Nephron progenitor cell (in vitro differentiated cells): Measurements from ENCODE around the gene ALDH1B1.

Experiments
- DNase-seq: peaks from one replicate; pipeline ENCODE4 v3.0.0; 2021
- H3K27ac Mint-ChIP-seq: 2 replicates; pipeline ENCODE4 v1.8.0; 2021; ENCODE audit warnings: mild to moderate bottlenecking, moderate library complexity, mixed read lengths
- H3K27me3 Mint-ChIP-seq: 2 replicates; pipeline ENCODE4 v1.8.0; 2021; ENCODE audit warnings: mild to moderate bottlenecking, low read depth, mixed read lengths; ENCODE audit not compliant: poor library complexity
- H3K36me3 Mint-ChIP-seq: 2 replicates; pipeline ENCODE4 v1.8.0; 2021; ENCODE audit warnings: low read depth, mixed read lengths
- H3K4me1 Mint-ChIP-seq: 2 replicates; pipeline ENCODE4 v1.8.0; 2021; ENCODE audit warnings: mixed read lengths
- H3K4me3 Mint-ChIP-seq: 2 replicates; pipeline ENCODE4 v1.8.0; 2021; ENCODE audit warnings: mild to moderate bottlenecking, moderate library complexity, mixed read lengths
- H3K9me3 Mint-ChIP-seq: 2 replicates; pipeline ENCODE4 v1.8.0; 2021; ENCODE audit warnings: mild to moderate bottlenecking, moderate library complexity, mixed read lengths
- TF ChIP-seq, protein P1 (sequence below): fragments of 200-600 bp; sonication (generic); IDR thresholded peaks from 2 replicates; pipeline ENCODE4 v1.5.0; 2021; ENCODE audit warnings: antibody characterized with exemption

Gene ALDH1B1

DNA sequence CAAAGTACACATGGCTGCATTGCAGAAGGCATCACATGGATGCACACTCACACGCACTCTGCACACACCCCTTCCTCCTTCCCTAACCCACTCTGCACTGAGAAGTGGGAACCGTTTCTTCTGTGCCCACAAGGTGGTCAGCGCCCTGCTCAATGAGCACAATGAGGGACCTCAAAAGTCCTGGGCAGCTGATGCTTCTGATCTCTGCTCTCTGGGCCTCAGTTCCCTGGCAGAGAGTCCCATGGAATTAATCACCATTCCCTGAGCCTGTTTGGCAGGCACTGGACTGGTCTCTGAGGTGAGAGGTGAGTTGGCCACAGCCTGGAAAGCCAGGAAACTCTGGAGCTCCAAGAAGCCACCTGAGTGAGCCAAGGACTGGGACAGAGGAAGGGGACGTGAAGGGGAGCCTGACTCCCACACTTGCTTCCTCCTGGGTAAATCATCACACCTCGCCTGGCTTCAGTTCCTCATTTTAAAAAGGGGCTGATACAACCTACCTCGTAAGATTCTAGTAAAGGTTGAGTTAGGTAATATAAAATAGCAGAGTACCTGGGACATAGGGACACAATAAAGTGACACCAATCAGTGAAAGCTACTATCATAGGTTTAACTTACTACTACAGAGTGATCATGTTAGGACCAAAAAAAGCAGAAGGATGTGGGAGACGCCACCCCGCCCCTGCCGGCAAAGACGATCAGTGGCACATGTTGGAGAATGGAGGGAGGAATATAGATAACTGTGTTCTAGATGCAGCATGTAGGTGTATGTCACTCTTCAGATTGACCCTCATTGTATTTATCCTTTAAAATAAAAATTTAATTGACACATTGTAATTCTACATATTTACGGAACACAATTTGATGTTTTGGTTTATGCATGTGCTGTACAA is 52.9 kb downstream of the ALDH1B1 start:
- H3K9me3 Mint-ChIP-seq: peaks cover 7% of the 10 kb centered on the region
- peaks cover 15% of the 10 kb centered on the region for H3K27me3 Mint-ChIP-seq
- H3K4me3 Mint-ChIP-seq: no peak overlapping the region
- no peak for DNase-seq
- no peak overlapping the region for H3K27ac Mint-ChIP-seq
- TF ChIP-seq, protein P1, sequence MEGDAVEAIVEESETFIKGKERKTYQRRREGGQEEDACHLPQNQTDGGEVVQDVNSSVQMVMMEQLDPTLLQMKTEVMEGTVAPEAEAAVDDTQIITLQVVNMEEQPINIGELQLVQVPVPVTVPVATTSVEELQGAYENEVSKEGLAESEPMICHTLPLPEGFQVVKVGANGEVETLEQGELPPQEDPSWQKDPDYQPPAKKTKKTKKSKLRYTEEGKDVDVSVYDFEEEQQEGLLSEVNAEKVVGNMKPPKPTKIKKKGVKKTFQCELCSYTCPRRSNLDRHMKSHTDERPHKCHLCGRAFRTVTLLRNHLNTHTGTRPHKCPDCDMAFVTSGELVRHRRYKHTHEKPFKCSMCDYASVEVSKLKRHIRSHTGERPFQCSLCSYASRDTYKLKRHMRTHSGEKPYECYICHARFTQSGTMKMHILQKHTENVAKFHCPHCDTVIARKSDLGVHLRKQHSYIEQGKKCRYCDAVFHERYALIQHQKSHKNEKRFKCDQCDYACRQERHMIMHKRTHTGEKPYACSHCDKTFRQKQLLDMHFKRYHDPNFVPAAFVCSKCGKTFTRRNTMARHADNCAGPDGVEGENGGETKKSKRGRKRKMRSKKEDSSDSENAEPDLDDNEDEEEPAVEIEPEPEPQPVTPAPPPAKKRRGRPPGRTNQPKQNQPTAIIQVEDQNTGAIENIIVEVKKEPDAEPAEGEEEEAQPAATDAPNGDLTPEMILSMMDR: no peak
- H3K36me3 Mint-ChIP-seq: no peaks in the 10 kb centered on the region
- peaks cover 14% of the 10 kb centered on the region for H3K4me1 Mint-ChIP-seq

DNA sequence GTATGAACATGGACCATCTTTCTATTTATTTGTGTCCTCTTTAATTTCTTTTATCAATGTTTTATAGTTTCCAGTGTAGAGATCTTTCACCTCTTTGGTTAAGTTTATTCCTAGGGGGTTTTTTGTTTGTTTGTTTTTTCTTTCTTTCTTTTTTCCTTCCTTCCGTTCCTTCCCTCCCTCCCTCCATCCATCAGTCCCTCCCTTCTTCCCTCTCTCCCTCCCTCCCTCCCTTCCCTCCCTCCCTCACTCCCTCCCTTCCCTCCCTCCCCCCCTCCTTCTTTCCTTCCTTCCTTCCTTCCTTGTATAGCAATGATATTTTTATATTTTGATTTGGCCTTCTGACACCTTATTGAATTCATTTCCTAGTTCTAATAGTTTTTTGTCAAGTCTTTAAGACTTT is 55.2 kb downstream of the ALDH1B1 start:
- DNase-seq: no peak

More for the DNA sequence above, 55.2 kb downstream of the ALDH1B1 start:
- Mint-ChIP-seq H3K27ac (no peak overlapping the region), H3K27me3 (peaks cover 15% of the 10 kb centered on the region), H3K36me3 (no peaks in the 10 kb centered on the region), H3K9me3 (peaks cover 26% of the 10 kb centered on the region), H3K4me3 (no peak overlapping the region), H3K4me1 (peaks cover 12% of the 10 kb centered on the region)
- TF ChIP-seq, protein P1: no peak
